OCI-LY3 (cell line): ENCODE measurements around the gene PTCD3.

Source experiments
- H2AFZ ChIP-seq: fragments of 200-600, 300-600 bp; shearing (Covaris generic); 2 replicates; pipeline ENCODE4 v1.6.0; 2014; ENCODE audit warnings: antibody characterized with exemption, low read depth, low read length
- H3K27ac ChIP-seq: fragments of 200-600, 300-600 bp; sonication (generic); 2 replicates; pipeline ENCODE4 v1.5.1; 2014; ENCODE audit warnings: mild to moderate bottlenecking, low read length, moderate library complexity, mixed read lengths
- H3K27me3 ChIP-seq: fragments of 200-600, 300-600 bp; sonication (generic); 2 replicates; pipeline ENCODE4 v1.6.1; 2014; ENCODE audit warnings: low read depth, low read length, mixed read lengths
- H3K36me3 ChIP-seq: fragments of 200-600, 300-600 bp; sonication (generic); replicated peaks from 2 replicates; pipeline ENCODE3; 2014; ENCODE audit warnings: low read depth, low read length, mixed read lengths
- H3K4me1 ChIP-seq: fragments of 300-600, 200-600 bp; sonication (generic); 2 replicates; pipeline ENCODE4 v1.6.1; 2014; ENCODE audit warnings: low read length, mixed read lengths
- H3K4me2 ChIP-seq: fragments of 200-600, 300-600 bp; sonication (generic); 2 replicates; pipeline ENCODE4 v1.6.1; 2014; ENCODE audit warnings: low read length, mixed read lengths
- H3K4me3 ChIP-seq: fragments of 300-600, 200-600 bp; sonication (generic); 2 replicates; pipeline ENCODE4 v1.5.1; 2014; ENCODE audit warnings: antibody characterized with exemption, mild to moderate bottlenecking, low read length, moderate library complexity
- H3K79me2 ChIP-seq: fragments of 300-600, 200-600 bp; shearing (Covaris generic); 2 replicates; pipeline ENCODE4 v1.6.1; 2014; ENCODE audit warnings: mild to moderate bottlenecking, low read length, mixed read lengths
- H3K9ac ChIP-seq: fragments of 300-600, 200-600 bp; shearing (Covaris generic); 2 replicates; pipeline ENCODE4 v1.6.0; 2014; ENCODE audit warnings: mild to moderate bottlenecking, low read length, moderate library complexity
- H3K9me3 ChIP-seq: fragments of 200-600, 300-600 bp; shearing (Covaris generic); 2 replicates; pipeline ENCODE4 v1.6.1; 2014; ENCODE audit warnings: low read length, mixed read lengths; ENCODE audit not compliant: insufficient read depth
- H4K20me1 ChIP-seq: fragments of 200-600, 300-600 bp; sonication (generic); 2 replicates; pipeline ENCODE4 v1.6.1; 2016; ENCODE audit warnings: low read length, mixed read lengths; ENCODE audit not compliant: insufficient read depth
- CTCF ChIP-seq: fragments of 200-600, 300-600 bp; sonication (generic); IDR thresholded peaks from 2 replicates; pipeline ENCODE4 v1.5.1; 2014; ENCODE audit warnings: antibody characterized with exemption, low read length, low read depth
- EZH2phosphoT487 ChIP-seq: fragments of 200-600 bp; shearing (Covaris generic); IDR thresholded peaks from 2 replicates; pipeline ENCODE4 v1.6.1; 2018; ENCODE audit warnings: antibody characterized with exemption, mixed run types, low read depth

The PTCD3 gene

GRCh38 chr2:86075886-86076285 lies 30.1 kb upstream of the PTCD3 start:
- Histone ChIP-seq H4K20me1 (no peaks in the 10 kb centered on the region), H3K36me3 (peaks cover 53% of the 10 kb centered on the region)
- TF ChIP-seq EZH2phosphoT487: no peak

GRCh38 chr2:86078774-86079545 lies 27.1 kb upstream of the PTCD3 start:
- H2AFZ ChIP-seq: no peak overlapping the region
- H3K4me2 ChIP-seq: no peak overlapping the region
- H3K79me2 ChIP-seq: no peaks in the 10 kb centered on the region; the same call in 1 of the 2 replicates
- no peaks in the 10 kb centered on the region for H3K9me3 ChIP-seq
- H3K27me3 ChIP-seq: no peaks in the 10 kb centered on the region
- no peaks in the 10 kb centered on the region for H4K20me1 ChIP-seq
- H3K4me1 ChIP-seq: peaks cover 24% of the 10 kb centered on the region
- peaks cover 45% of the 10 kb centered on the region for H3K36me3 ChIP-seq
- H3K9ac ChIP-seq: no peak overlapping the region
- TF ChIP-seq CTCF: peak; percentile 79
- TF ChIP-seq EZH2phosphoT487: no peak
- H3K27ac ChIP-seq: peak overlapping the region; percentile 13; the same call in 1 of the 2 replicates
- H3K4me3 ChIP-seq: no peak overlapping the region

More at GRCh38 chr2:86075886-86076285, 30.1 kb upstream of the PTCD3 start:
- H3K27ac ChIP-seq: no peak overlapping the region
- no peak overlapping the region for H3K9ac ChIP-seq
- no peak overlapping the region for H3K4me3 ChIP-seq
- no peaks in the 10 kb centered on the region for H3K9me3 ChIP-seq
- H3K4me1 ChIP-seq: peaks cover 48% of the 10 kb centered on the region
- H2AFZ ChIP-seq: no peak overlapping the region
- no peak overlapping the region for H3K4me2 ChIP-seq
- no peaks in the 10 kb centered on the region for H3K27me3 ChIP-seq
- no peaks in the 10 kb centered on the region; the same call in 1 of the 2 replicates for H3K79me2 ChIP-seq

- Histone ChIP-seq H3K4me1 (peaks cover 24% of the 10 kb centered on the region), H3K4me3 (no peak overlapping the region), H3K27ac (peak overlapping the region; percentile 68), H3K9me3 (no peaks in the 10 kb centered on the region), H2AFZ (no peak overlapping the region), H3K79me2 (no peaks in the 10 kb centered on the region; the same call in 1 of the 2 replicates), H3K27me3 (no peaks in the 10 kb centered on the region), H3K9ac (peak overlapping the region; percentile 31; the same call in 1 of the 2 replicates), H3K36me3 (peaks cover 41% of the 10 kb centered on the region), H3K4me2 (peak overlapping the region; percentile 43), H4K20me1 (no peaks in the 10 kb centered on the region)
- TF ChIP-seq CTCF (peak; percentile 93), EZH2phosphoT487 (no peak)
Measured at GRCh38 chr2:86079981-86080911, 25.8 kb upstream of the PTCD3 start.

- Histone ChIP-seq H3K9ac (no peak overlapping the region), H3K4me2 (no peak overlapping the region), H3K27ac (no peak overlapping the region), H2AFZ (no peak overlapping the region), H3K27me3 (no peaks in the 10 kb centered on the region), H3K79me2 (no peaks in the 10 kb centered on the region; the same call in 1 of the 2 replicates), H3K36me3 (peaks cover 49% of the 10 kb centered on the region), H3K4me3 (no peak overlapping the region), H3K4me1 (peaks cover 24% of the 10 kb centered on the region), H3K9me3 (no peaks in the 10 kb centered on the region), H4K20me1 (no peaks in the 10 kb centered on the region)
- no peak for TF ChIP-seq CTCF
- TF ChIP-seq EZH2phosphoT487: no peak
Measured at GRCh38 chr2:86081724-86082123, 24.3 kb upstream of the PTCD3 start.
